ENCODE measurements around the gene ADH6.
"Not testable (repeated sequence)": the region's sequence is repeated elsewhere in the genome, so short reads cannot be mapped to it uniquely, and the experiment has no call there.

Gene ADH6

GRCh38 chr4:99189900-99190299 lies 29.1 kb downstream of the ADH6 start:
- DNase-seq = not testable (repeated sequence)

- DNase-seq = no peak
Observed at GRCh38 chr4:99186029-99186428, 33.0 kb downstream of the ADH6 start.

- no peak for DNase-seq
Observed at GRCh38 chr4:99185581-99185980, 33.5 kb downstream of the ADH6 start.

GRCh38 chr4:99180382-99181070 lies 38.5 kb downstream of the ADH6 start:
- no peak for DNase-seq

GRCh38 chr4:99179626-99180025 lies 39.4 kb downstream of the ADH6 start:
- DNase-seq = no peak

GRCh38 chr4:99179178-99179577 lies 39.9 kb downstream of the ADH6 start:
- DNase-seq = no peak

- DNase-seq = no peak
Observed at GRCh38 chr4:99166544-99166943, 52.5 kb downstream of the ADH6 start.

- no peak for DNase-seq
Observed at GRCh38 chr4:99165978-99166377, 53.1 kb downstream of the ADH6 start.

GRCh38 chr4:99161373-99162099 lies 57.5 kb downstream of the ADH6 start:
- DNase-seq = no peak

- no peak for DNase-seq
Observed at GRCh38 chr4:99159699-99160098, 59.3 kb downstream of the ADH6 start.

GRCh38 chr4:99157478-99157935 lies 61.5 kb downstream of the ADH6 start:
- DNase-seq = no peak

- no peak for DNase-seq
Observed at GRCh38 chr4:99156992-99157391, 62.1 kb downstream of the ADH6 start.

GRCh38 chr4:99154658-99155342 lies 64.2 kb downstream of the ADH6 start:
- no peak for DNase-seq
